Fibroblast of lung (primary cell): Measurements from ENCODE around the gene CRACR2B. TPM values are rescaled to one million over a fixed set of nuclear protein-coding genes. Genes with fewer than 3 reads are reported as not detected.

Source experiments
- DNase-seq, 2 donors: peaks; one replicate each; pipeline versions ENCODE4 v3.0.0 to v3.0.0-alpha.2; 2010; ENCODE audit warnings: low read depth in 2 of 2
- H2AFZ ChIP-seq: 2 replicates; pipeline ENCODE4 v1.5.1; 2012; ENCODE audit warnings: low read length, control low read depth, inconsistent platforms
- H3K27ac ChIP-seq: 2 replicates; pipeline ENCODE4 v1.5.1; 2011; ENCODE audit warnings: low read length, control low read depth; ENCODE audit not compliant: insufficient read depth
- H3K27me3 ChIP-seq: 2 replicates; pipeline ENCODE4 v1.5.1; 2011; ENCODE audit warnings: mild to moderate bottlenecking, low read length; ENCODE audit not compliant: control insufficient read depth, insufficient read depth
- H3K36me3 ChIP-seq: 2 replicates; pipeline ENCODE4 v1.5.1; 2011; ENCODE audit warnings: low read length; ENCODE audit not compliant: control insufficient read depth, insufficient read depth
- H3K4me1 ChIP-seq: 2 replicates; pipeline ENCODE4 v1.5.1; 2011; ENCODE audit warnings: low read length; ENCODE audit not compliant: control insufficient read depth, insufficient read depth; ENCODE audit errors: extremely low read depth
- H3K4me2 ChIP-seq: 2 replicates; pipeline ENCODE4 v1.5.1; 2011; ENCODE audit warnings: low read length, control low read depth; ENCODE audit not compliant: insufficient read depth; ENCODE audit errors: extremely low read depth
- H3K4me3 ChIP-seq, 4 experiments: fragments of 200-600 bp in 1 of 4; sonication (generic) in 1 of 4; replicated peaks in 1 of 4; 2 replicates each; pipeline ENCODE4 v1.5.1; 2011 to 2016; ENCODE audit warnings: low read length in 4 of 4, low read depth in 3 of 4, mild to moderate bottlenecking in 3 of 4, control low read depth in 2 of 4, inconsistent platforms in 1 of 4, mixed read lengths in 1 of 4; ENCODE audit not compliant: insufficient read depth in 1 of 4; ENCODE audit errors: control extremely low read depth in 1 of 4
- H3K79me2 ChIP-seq: 2 replicates; pipeline ENCODE4 v1.5.1; 2012; ENCODE audit warnings: mild to moderate bottlenecking, low read length, inconsistent platforms; ENCODE audit not compliant: control insufficient read depth, insufficient read depth
- H3K9ac ChIP-seq: 2 replicates; pipeline ENCODE4 v1.5.1; 2011; ENCODE audit warnings: mild to moderate bottlenecking, low read length, control low read depth; ENCODE audit not compliant: insufficient read depth
- H3K9me3 ChIP-seq: 2 replicates; pipeline ENCODE4 v1.5.1; 2012; ENCODE audit warnings: low read depth, low read length; ENCODE audit not compliant: control insufficient read depth, insufficient read depth
- H4K20me1 ChIP-seq: 2 replicates; pipeline ENCODE4 v1.5.1; 2011; ENCODE audit warnings: low read length; ENCODE audit not compliant: control insufficient read depth, insufficient read depth; ENCODE audit errors: extremely low read depth
- CTCF ChIP-seq, 2 donors: IDR thresholded peaks in 1 of 2; conservative IDR thresholded peaks in 1 of 2; 1 replicate in 1 of 2; 2 replicates in 1 of 2; pipeline ENCODE4 v1.5.1; 2011 to 2012; ENCODE audit warnings: low read length in 2 of 2, control low read depth in 1 of 2, inconsistent platforms in 1 of 2, low read depth in 1 of 2, mild to moderate bottlenecking in 1 of 2
- EZH2 ChIP-seq: IDR thresholded peaks from 2 replicates; pipeline ENCODE4 v1.5.1; 2012; ENCODE audit warnings: low read length, control low read depth, mild to moderate bottlenecking; ENCODE audit errors: missing control alignments
- polyA plus RNA-seq, 2 donors: library from polyadenylated mRNA; depleted of rRNA in 1 of 2; stranded (reverse) in 1 of 2; unstranded in 1 of 2; fragments of >200 nt; gene quantifications; 2 replicates each; pipeline ENCODE4 v1.2.1, GENCODE V29; 2011 to 2012; ENCODE audit warnings: missing spikeins in 1 of 2
- total RNA-seq: library from RNA; depleted of rRNA; stranded (reverse); fragments of >200 nt; gene quantifications from 2 replicates; pipeline ENCODE4 v1.2.1, GENCODE V29; 2014

The CRACR2B gene
- total and polyA plus RNA-seq, 2 donors (not counting 1 experiment from before 2014, with no cell fraction given) = 0.11 to 0.66 TPM

- Histone ChIP-seq H4K20me1 (no peaks in the 10 kb centered on the region), H3K4me1 (peaks cover 25% of the 10 kb centered on the region), H3K27ac (no peak overlapping the region), H3K36me3 (peaks cover 6% of the 10 kb centered on the region), H3K4me2 (peak overlapping the region; percentile 51), H3K9me3 (no peaks in the 10 kb centered on the region), H2AFZ (no peak overlapping the region), H3K9ac (no peak overlapping the region), H3K4me3 (peak overlapping the region in 2 of 4 experiments; percentile 33 to 57), H3K27me3 (no peaks in the 10 kb centered on the region), H3K79me2 (peaks cover 39% of the 10 kb centered on the region)
- TF ChIP-seq EZH2 = no peak
- no peak for TF ChIP-seq CTCF (conservative IDR thresholded peaks at IDR 0.05 in 1 of 2, IDR thresholded peaks at IDR 0.05 in 1 of 2; ENCODE audit: low read depth in 1 of 2, low read length in 2 of 2)
- no peak for DNase-seq
Observed at GRCh38 chr11:850775-851763, 23.4 kb downstream of the CRACR2B start.

- H3K4me3 ChIP-seq = no peak overlapping the region
- H3K79me2 ChIP-seq = peaks cover 27% of the 10 kb centered on the region
- peaks cover 15% of the 10 kb centered on the region for H3K4me1 ChIP-seq
- H3K36me3 ChIP-seq = peaks cover 9% of the 10 kb centered on the region
- DNase-seq = no peak
- H3K9ac ChIP-seq = no peak overlapping the region
- no peaks in the 10 kb centered on the region for H4K20me1 ChIP-seq
- H3K4me2 ChIP-seq = no peak overlapping the region
- no peaks in the 10 kb centered on the region for H3K27me3 ChIP-seq
- no peaks in the 10 kb centered on the region for H3K9me3 ChIP-seq
- TF ChIP-seq CTCF (conservative IDR thresholded peaks at IDR 0.05 in 1 of 2, IDR thresholded peaks at IDR 0.05 in 1 of 2; ENCODE audit: low read depth in 1 of 2, low read length in 2 of 2) (no peak), EZH2 (no peak)
- no peak overlapping the region for H3K27ac ChIP-seq
- H2AFZ ChIP-seq = no peak overlapping the region
Observed at GRCh38 chr11:852762-853161, 25.0 kb downstream of the CRACR2B start.

GRCh38 chr11:853682-854448, 26.1 kb downstream of the CRACR2B start:
- no peak for TF ChIP-seq EZH2
- TF ChIP-seq CTCF (conservative IDR thresholded peaks at IDR 0.05 in 1 of 2, IDR thresholded peaks at IDR 0.05 in 1 of 2; ENCODE audit: low read depth in 1 of 2, low read length in 2 of 2) = no peak
- no peaks in the 10 kb centered on the region for H4K20me1 ChIP-seq
- H3K4me3 ChIP-seq = no peak overlapping the region

More at GRCh38 chr11:853682-854448, 26.1 kb downstream of the CRACR2B start:
- Histone ChIP-seq H3K27ac (no peak overlapping the region), H3K27me3 (no peaks in the 10 kb centered on the region), H3K79me2 (peaks cover 29% of the 10 kb centered on the region), H3K36me3 (peaks cover 8% of the 10 kb centered on the region), H3K4me2 (no peak overlapping the region), H3K4me1 (peaks cover 15% of the 10 kb centered on the region), H3K9me3 (no peaks in the 10 kb centered on the region), H2AFZ (no peak overlapping the region), H3K9ac (no peak overlapping the region)
- no peak for DNase-seq
